HEK293T (cell line): Measurements from ENCODE around the gene GMCL2.

Experiments
- FOXA1 ChIP-seq: fragments of 450-650 bp; IDR thresholded peaks from 2 replicates; pipeline ENCODE4 v1.6.1; 2016; ENCODE audit warnings: mild to moderate bottlenecking
- NFRKB ChIP-seq: fragments of 450-650 bp; IDR thresholded peaks from 2 replicates; pipeline ENCODE4 v1.6.1; 2016; ENCODE audit warnings: mild to moderate bottlenecking, moderate library complexity
- SP1 ChIP-seq: fragments of 450-650 bp; IDR thresholded peaks from 2 replicates; pipeline ENCODE4 v1.6.1; 2017

GRCh38 chr5:178177569-178177968 is 9.6 kb downstream of the GMCL2 start:
- TF ChIP-seq FOXA1 (no peak), SP1 (no peak), NFRKB (no peak)
